Activated T-helper 1 cell treated with Interleukin-2 at 50 U/mL for 16 hours (primary cell): Measurements from ENCODE around the gene EPGN.
"Not testable (repeated sequence)": the region's sequence is repeated elsewhere in the genome, so short reads cannot be mapped to it uniquely, and the experiment has no call there.

Source experiments
- DNase-seq: peaks from one replicate; pipeline ENCODE4 v3.0.0-alpha.2; 2020; ENCODE audit warnings: low read depth

EPGN gene

DNA sequence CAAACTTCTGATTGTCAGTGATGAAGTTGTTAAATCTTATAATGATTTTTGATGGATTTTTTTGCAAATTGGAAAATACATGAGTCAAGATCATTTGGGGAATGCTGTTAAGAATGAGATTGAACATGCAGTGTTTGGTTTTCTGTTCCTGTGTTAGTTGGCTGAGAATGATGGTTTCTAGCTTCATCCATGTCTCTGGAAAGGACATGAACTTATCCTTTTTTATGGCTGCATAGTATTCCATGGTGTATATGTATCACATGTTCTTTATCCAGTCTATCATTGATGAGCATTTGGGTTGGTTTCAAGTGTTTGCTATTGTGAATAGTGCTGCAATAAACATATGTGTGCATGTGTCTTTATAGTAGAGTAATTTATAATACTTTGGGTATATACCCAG is 32.2 kb downstream of the EPGN start:
- DNase-seq = not testable (repeated sequence)

DNA sequence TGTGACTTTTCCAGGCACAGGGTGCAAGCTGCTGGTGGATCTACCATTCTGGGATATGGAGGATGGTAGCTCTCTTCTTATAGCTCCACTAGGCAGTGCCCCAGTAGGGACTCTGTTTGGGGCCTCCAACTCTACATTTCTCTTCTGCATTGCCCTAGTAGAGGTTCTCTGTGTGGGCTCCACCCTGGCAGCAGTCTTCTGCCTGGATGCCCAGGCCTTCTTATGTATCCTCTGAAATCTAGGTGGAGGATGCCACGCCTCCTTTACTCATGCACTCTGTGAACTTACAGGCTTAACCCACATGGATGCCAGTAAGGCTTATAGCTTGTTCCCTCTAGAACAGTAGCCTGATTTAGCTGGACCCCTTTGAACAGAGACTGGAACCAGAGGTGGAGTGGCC is 35.8 kb downstream of the EPGN start:
- no peak for DNase-seq

DNA sequence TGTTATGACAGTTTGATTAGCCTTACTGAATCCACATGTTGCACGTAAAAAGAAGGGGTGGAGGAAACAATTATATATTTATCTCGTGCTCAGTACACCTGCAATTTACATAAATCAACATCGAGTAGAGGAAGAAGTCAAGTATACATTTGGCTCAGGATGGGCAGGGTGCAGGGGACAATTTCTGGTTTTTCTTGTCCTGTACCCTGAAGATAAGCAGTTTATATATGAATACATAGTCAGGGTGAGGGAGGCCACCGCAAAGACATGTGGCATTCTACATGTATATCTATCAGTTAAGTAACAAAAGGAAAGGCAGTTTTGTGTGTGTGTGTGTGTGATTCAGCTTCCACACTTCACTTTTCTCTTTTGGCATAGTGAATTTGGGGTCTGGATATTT is 45.6 kb downstream of the EPGN start:
- DNase-seq = no peak

DNA sequence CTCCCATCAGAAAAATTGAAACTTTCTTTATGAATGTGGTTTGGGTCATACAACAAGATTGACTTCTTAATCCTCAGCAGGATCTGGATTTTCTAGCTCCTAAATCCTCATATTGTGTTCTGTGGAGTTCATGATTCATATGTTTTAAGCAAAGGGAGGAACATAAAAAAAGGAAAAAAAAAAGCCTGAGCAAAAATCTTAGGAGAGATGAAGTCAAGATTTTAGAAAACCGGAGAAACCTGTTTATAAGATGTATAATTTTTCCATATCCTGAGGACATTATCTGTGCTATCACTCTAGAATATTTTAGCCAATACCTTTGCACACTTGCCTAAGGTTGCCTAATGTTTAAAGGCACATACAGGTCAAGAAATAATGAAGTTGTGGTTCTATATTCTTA is 49.7 kb downstream of the EPGN start:
- DNase-seq = no peak

DNA sequence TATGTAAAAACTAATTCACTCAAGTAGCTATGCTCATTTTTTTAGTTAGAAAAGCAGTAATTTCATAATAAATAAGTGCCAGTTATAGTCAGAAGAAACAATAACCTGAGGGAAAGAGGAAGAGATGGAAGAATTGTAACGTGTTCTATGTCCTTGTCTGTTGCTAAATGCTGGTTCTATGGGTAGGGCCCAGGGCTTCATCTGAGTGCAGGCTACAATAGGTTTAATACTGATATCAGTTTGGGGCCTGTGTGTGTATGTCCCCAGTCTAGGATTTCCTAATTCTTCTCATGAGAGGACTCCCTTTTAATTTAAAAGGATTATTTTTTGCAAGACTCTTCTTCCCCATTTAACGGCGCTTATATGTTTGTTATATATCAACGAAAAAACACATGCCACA is 53.4 kb downstream of the EPGN start:
- DNase-seq = no peak

DNA sequence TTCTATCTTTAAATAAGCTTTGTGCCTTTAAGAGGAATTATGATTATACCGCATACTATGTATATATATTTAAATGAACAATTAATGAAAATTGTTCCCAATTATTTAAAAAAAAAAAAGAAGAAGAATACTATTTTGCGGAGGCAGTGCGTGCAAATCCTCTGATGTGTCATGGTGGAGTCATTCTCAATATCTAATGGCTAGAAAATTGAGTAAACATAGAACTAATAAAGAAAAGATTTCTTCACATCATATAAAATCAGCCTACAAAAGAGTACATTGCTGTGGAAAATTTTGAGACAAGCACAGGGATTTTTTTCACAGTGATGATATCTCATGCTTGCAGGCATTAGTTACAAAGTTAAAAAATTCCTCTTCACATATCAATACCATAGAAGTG is 54.1 kb downstream of the EPGN start:
- DNase-seq = no peak

DNA sequence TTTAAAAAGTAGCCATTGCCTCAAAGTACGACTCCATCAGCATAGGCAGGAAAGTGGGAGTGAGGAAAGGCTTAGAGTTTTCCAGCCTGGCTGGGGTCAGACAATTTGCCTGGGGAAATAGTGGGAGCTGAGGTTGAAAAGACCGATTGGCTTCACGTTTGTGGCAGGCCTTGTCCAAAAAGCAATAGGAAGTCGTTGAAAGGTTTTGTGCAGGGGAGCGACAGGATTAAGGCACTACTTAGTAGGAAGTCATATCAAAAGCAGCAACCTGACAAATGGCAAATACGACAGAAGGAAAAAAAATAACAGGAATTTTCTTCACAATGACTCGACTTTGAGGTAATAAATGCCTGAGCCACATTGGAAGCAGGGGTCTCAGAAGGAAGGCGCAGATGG is 56.0 kb downstream of the EPGN start:
- no peak for DNase-seq

DNA sequence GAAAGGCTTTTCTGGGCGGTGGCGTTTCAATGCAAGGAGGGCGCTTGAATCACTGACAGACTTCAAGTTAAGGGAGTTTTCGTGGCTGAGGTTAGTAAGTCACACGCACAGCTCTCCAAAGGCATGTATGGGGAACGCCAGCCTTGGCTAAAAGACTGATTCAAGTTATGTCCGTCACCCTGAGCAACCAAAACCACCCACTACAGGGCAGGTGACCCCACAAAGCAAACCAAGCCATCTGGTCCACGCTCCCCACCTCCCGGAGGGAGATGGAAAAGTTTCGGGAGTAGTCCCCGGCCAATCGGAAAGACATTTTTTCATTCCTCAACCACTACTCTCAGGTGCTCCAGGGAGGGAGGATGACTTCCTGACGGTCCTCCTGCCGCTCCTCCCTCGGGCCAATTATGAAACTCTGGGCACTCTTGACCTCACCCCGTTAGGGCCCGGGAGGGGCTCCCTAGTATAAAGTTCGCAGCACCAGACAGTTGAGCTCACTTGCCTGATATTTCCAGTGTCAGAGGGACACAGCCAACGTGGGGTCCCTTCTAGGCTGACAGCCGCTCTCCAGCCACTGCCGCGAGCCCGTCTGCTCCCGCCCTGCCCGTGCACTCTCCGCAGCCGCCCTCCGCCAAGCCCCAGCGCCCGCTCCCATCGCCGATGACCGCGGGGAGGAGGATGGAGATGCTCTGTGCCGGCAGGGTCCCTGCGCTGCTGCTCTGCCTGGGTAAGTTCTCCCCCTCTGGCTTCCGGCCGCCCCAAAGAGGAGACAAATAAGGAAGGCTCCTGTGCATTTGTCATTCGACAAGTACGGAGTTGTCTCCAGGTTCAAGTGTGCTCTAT is 56.6 kb downstream of the EPGN start, which contains the start of gene EREG:
TSS of gene EREG (plus strand) at position 494 of the 840 bp plus-strand sequence. CDS start at position 658, 164 bp downstream.
- no peak for DNase-seq

DNA sequence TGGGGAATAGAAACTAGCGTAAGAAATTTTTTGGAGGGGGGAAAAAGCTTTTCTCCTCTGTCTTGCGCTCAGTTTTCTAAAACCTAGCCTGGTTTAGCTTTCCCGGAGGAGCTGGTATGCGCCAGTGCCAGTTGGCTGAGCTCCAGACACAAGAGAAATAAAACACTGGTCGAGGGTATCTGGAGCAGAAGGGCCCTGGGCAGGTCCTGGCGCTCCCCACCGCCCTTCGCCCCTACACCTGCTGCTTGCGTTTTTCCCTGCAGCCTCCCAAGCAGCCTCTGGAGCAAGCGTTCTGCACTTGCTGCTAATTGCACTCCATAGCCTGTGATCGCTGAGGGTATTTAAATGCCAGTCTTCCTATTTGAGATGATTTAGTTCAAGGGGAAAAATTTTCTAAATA is 57.5 kb downstream of the EPGN start:
- DNase-seq = no peak
